Neural progenitor cell (in vitro differentiated cells): ENCODE results near the gene PRRG4. TPM values are rescaled to one million over a fixed set of nuclear protein-coding genes. Genes with fewer than 3 reads are reported as not detected.
"Not testable (repeated sequence)": the region's sequence is repeated elsewhere in the genome, so short reads cannot be mapped to it uniquely, and the experiment has no call there.

ENCODE experiments used
- DNase-seq: peaks from one replicate; pipeline ENCODE4 v3.0.0-alpha.2; 2016; ENCODE audit warnings: low spot score
- H2AFZ ChIP-seq: fragments of 200-600 bp; sonication (generic); replicated peaks from 2 replicates; pipeline ENCODE4 v1.6.1; 2016; ENCODE audit warnings: antibody characterized with exemption
- H3F3A ChIP-seq: fragments of 200-600 bp; sonication (generic); 2 replicates; pipeline ENCODE4 v1.6.1; 2016; ENCODE audit warnings: antibody characterized with exemption, low read depth
- H3K27ac ChIP-seq: fragments of 200-600 bp; sonication (generic); 2 replicates; pipeline ENCODE4 v1.5.1; 2016; ENCODE audit warnings: mild to moderate bottlenecking
- H3K27me3 ChIP-seq: fragments of 200-600 bp; sonication (generic); 2 replicates; pipeline ENCODE4 v1.6.1; 2016; ENCODE audit warnings: mild to moderate bottlenecking, moderate library complexity
- H3K36me3 ChIP-seq: fragments of 200-600 bp; sonication (generic); 2 replicates; pipeline ENCODE4 v1.5.1; 2016
- H3K4me1 ChIP-seq: fragments of 200-600 bp; sonication (generic); 2 replicates; pipeline ENCODE4 v1.6.1; 2016; ENCODE audit warnings: mixed run types
- H3K4me2 ChIP-seq: fragments of 200-600 bp; sonication (generic); 2 replicates; pipeline ENCODE4 v1.6.1; 2016
- H3K4me3 ChIP-seq: fragments of 200-600 bp; sonication (generic); 2 replicates; pipeline ENCODE4 v1.5.1; 2016
- H3K79me2 ChIP-seq: fragments of 200-600 bp; sonication (generic); 2 replicates; pipeline ENCODE4 v1.6.1; 2016; ENCODE audit warnings: low read depth
- H3K9ac ChIP-seq: fragments of 200-600 bp; sonication (generic); 2 replicates; pipeline ENCODE4 v1.6.1; 2016
- H3K9me3 ChIP-seq: fragments of 200-600 bp; sonication (generic); 2 replicates; pipeline ENCODE4 v1.5.1; 2016; ENCODE audit warnings: low read depth
- H4K20me1 ChIP-seq: fragments of 200-600 bp; sonication (generic); 2 replicates; pipeline ENCODE4 v1.6.1; 2016; ENCODE audit warnings: low read depth
- H3K27ac Mint-ChIP-seq: 3 replicates; pipeline ENCODE4 v1.8.0; 2021; ENCODE audit warnings: mixed read lengths
- H3K27me3 Mint-ChIP-seq: 2 replicates; pipeline ENCODE4 v1.8.0; 2022; ENCODE audit warnings: low read depth, mild to moderate bottlenecking, inconsistent platforms, moderate library complexity, mixed read lengths; ENCODE audit not compliant: insufficient read depth
- H3K36me3 Mint-ChIP-seq: 3 replicates; pipeline ENCODE4 v1.8.0; 2021; ENCODE audit warnings: mixed read lengths
- H3K4me1 Mint-ChIP-seq: 3 replicates; pipeline ENCODE4 v1.8.0; 2021; ENCODE audit warnings: mixed read lengths
- H3K4me3 Mint-ChIP-seq: 3 replicates; pipeline ENCODE4 v1.8.0; 2021; ENCODE audit warnings: mild to moderate bottlenecking, moderate library complexity, mixed read lengths
- H3K9me3 Mint-ChIP-seq: 3 replicates; pipeline ENCODE4 v1.8.0; 2020; ENCODE audit warnings: mixed read lengths
- EZH2 ChIP-seq: fragments of 200-600 bp; sonication (generic); IDR thresholded peaks from 2 replicates; pipeline ENCODE4 v1.6.1; 2017; ENCODE audit warnings: antibody characterized with exemption, mild to moderate bottlenecking, moderate library complexity
- EZH2phosphoT487 ChIP-seq: fragments of 200-600 bp; sonication (generic); IDR thresholded peaks from 2 replicates; pipeline ENCODE4 v1.6.1; 2017; ENCODE audit warnings: antibody characterized with exemption
- total RNA-seq: library from RNA; depleted of rRNA; stranded (reverse); fragments of >200 nt; gene quantifications from 2 replicates; pipeline ENCODE4 v1.2.3, GENCODE V29; 2015; ENCODE audit warnings: low replicate concordance
- TF ChIP-seq, protein P1 (sequence below): fragments of 200-600 bp; sonication (generic); IDR thresholded peaks from 2 replicates; pipeline ENCODE4 v1.5.1; 2017; ENCODE audit warnings: antibody characterized with exemption, mild to moderate bottlenecking

PRRG4 gene
- total RNA-seq, 1 donor from 2014 or later, result 0.06 TPM

DNA sequence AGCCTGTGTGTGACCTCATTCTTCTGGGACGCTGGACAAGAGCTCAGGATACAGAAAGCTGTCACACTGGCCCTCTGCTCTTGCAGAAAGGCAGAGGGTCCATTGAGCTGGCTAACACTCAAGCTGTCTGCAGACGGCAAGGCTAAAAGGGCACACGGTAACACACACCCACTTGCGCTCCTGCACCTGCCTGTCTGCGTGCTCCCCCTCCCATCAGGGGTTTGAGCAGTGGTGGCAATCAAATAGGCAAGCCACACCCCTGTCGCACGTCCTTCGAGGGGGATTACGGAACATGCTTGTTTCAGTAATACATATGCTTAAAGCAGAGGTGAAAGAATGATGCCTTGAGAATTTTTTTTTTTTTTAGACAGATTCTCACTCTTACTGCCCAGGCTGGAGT, 55.8 kb downstream of the PRRG4 start:
- H3K4me2 ChIP-seq, result no peak overlapping the region
- no peak overlapping the region for H3K4me3 ChIP-seq
- no peak for DNase-seq
- no peaks in the 10 kb centered on the region for H3K27me3 ChIP-seq
- peaks cover 14% of the 10 kb centered on the region for H3K9me3 Mint-ChIP-seq
- peaks cover 10% of the 10 kb centered on the region for H3K4me1 Mint-ChIP-seq
- no peak overlapping the region for H3K27ac ChIP-seq
- H3K36me3 ChIP-seq, result no peaks in the 10 kb centered on the region
- H3K9me3 ChIP-seq, result no peaks in the 10 kb centered on the region
- peaks cover 2% of the 10 kb centered on the region for H3F3A ChIP-seq
- peaks cover 6% of the 10 kb centered on the region for H3K36me3 Mint-ChIP-seq
- no peak overlapping the region for H2AFZ ChIP-seq
- peaks cover 2% of the 10 kb centered on the region for H3K27me3 Mint-ChIP-seq
- no peak for TF ChIP-seq EZH2
- TF ChIP-seq, protein P1, sequence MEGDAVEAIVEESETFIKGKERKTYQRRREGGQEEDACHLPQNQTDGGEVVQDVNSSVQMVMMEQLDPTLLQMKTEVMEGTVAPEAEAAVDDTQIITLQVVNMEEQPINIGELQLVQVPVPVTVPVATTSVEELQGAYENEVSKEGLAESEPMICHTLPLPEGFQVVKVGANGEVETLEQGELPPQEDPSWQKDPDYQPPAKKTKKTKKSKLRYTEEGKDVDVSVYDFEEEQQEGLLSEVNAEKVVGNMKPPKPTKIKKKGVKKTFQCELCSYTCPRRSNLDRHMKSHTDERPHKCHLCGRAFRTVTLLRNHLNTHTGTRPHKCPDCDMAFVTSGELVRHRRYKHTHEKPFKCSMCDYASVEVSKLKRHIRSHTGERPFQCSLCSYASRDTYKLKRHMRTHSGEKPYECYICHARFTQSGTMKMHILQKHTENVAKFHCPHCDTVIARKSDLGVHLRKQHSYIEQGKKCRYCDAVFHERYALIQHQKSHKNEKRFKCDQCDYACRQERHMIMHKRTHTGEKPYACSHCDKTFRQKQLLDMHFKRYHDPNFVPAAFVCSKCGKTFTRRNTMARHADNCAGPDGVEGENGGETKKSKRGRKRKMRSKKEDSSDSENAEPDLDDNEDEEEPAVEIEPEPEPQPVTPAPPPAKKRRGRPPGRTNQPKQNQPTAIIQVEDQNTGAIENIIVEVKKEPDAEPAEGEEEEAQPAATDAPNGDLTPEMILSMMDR, result no peak
- TF ChIP-seq EZH2phosphoT487, result no peak
- no peaks in the 10 kb centered on the region for H4K20me1 ChIP-seq
- H3K9ac ChIP-seq, result no peak overlapping the region
- no peak overlapping the region for H3K4me3 Mint-ChIP-seq
- no peak overlapping the region for H3K27ac Mint-ChIP-seq
- peaks cover 2% of the 10 kb centered on the region for H3K4me1 ChIP-seq
- H3K79me2 ChIP-seq, result no peaks in the 10 kb centered on the region

DNA sequence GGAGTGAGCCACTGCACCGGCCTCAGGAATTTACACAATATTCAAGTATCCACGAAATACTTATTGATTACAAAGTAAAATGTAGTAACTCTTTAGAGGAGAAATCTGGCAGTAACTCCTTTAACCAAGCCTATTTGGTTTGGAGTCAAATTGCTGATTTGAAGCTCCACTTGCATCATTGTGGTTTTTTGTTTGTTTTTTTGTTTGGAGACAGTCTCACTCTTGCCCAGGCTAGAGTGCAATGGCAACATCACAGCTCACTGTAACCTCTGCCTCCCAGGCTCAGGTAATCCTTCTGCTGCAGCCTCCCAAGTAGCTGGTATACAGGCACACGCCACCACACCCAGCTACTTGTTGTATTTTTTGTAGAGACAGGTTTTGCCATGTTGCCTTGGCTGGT, 56.5 kb downstream of the PRRG4 start:
- Histone ChIP-seq H3K27ac (no peak overlapping the region), H3F3A (peaks cover 9% of the 10 kb centered on the region), H3K27me3 (no peaks in the 10 kb centered on the region), H3K4me1 (peaks cover 9% of the 10 kb centered on the region), H4K20me1 (no peaks in the 10 kb centered on the region), H3K79me2 (peaks cover 5% of the 10 kb centered on the region), H3K4me3 (no peak overlapping the region), H3K9ac (no peak overlapping the region), H3K4me2 (no peak overlapping the region), H3K36me3 (no peaks in the 10 kb centered on the region), H3K9me3 (no peaks in the 10 kb centered on the region), H2AFZ (no peak overlapping the region)
- Mint-ChIP-seq H3K27me3 (peaks cover 2% of the 10 kb centered on the region), H3K4me3 (no peak overlapping the region), H3K9me3 (peaks cover 14% of the 10 kb centered on the region), H3K36me3 (peaks cover 6% of the 10 kb centered on the region), H3K4me1 (peaks cover 14% of the 10 kb centered on the region), H3K27ac (no peak overlapping the region)
- no peak for DNase-seq
- TF ChIP-seq EZH2phosphoT487, result no peak
- no peak for TF ChIP-seq EZH2
- TF ChIP-seq, protein P1, result no peak

DNA sequence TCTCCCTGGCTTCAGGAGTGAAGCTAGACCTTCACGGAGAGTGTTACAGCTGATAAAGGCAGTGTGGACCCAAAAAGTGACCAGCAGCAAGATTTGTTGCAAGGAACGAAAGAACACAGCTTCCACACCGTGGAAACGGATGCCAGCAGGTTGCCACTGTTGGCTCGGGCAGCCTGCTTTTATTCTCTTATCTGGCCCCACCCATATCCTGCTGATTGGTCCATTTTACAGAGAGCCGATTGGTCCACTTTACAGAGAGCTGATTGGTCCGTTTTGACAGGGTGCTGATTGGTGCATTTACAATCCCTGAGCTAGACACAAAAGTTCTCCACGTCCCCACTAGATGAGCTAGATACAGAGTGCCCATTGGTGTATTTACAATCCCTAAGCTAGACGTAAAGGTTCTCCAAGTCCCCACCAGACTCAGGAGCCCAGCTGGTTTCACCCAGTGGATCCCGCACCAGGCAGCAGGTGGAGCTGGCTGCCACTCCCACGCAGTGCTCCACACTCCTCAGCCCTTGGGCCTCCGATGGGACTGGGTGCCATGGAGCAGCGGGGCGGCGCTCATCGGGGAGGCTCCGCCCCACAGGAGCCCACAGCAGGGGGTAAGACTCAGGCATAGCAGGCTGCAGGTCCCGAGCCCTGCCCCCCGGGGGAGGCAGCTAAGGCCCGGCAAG, 58.1 kb downstream of the PRRG4 start:
- H3K27ac Mint-ChIP-seq, result not testable (repeated sequence)

DNA sequence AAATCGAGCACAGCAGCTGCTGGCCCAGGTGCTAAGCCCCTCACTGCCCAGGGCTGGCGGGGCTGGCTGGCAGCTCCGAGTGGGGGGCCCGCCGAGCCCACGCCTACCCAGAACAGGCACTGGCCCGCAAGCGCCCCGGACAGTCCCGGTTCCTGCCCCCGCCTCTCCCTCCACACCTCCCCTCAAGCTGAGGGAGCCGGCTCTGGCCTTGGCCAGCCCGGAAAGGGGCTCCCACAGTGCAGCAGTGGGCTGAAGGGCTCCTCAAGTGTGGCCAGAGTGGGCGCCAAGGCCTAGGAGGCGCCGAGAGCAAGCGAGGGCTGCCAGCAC, 58.6 kb downstream of the PRRG4 start:
- Histone ChIP-seq H3K79me2 (peaks cover 19% of the 10 kb centered on the region), H3K4me1 (peaks cover 15% of the 10 kb centered on the region), H3F3A (peaks cover 25% of the 10 kb centered on the region)
- not testable (repeated sequence) for H3K4me2 ChIP-seq, H3K27me3 ChIP-seq, H3K4me3 ChIP-seq, H3K27ac ChIP-seq, H4K20me1 ChIP-seq, H3K9me3 ChIP-seq, DNase-seq, H3K27ac Mint-ChIP-seq, H3K4me3 Mint-ChIP-seq, H3K9ac ChIP-seq, H2AFZ ChIP-seq, H3K36me3 ChIP-seq, H3K27me3 Mint-ChIP-seq, H3K36me3 Mint-ChIP-seq
- Mint-ChIP-seq H3K9me3 (peaks cover 11% of the 10 kb centered on the region), H3K4me1 (peaks cover 24% of the 10 kb centered on the region)

More for the DNA sequence above, 58.1 kb downstream of the PRRG4 start:
- H3K4me3 Mint-ChIP-seq, result peak overlapping the region; percentile 53
- H3K4me3 ChIP-seq, H2AFZ ChIP-seq, H3K27me3 ChIP-seq, H3K36me3 Mint-ChIP-seq, DNase-seq, H3K9ac ChIP-seq, H3K9me3 ChIP-seq, H4K20me1 ChIP-seq, H3K27me3 Mint-ChIP-seq, H3K36me3 ChIP-seq, H3K4me2 ChIP-seq, H3K27ac ChIP-seq: not testable (repeated sequence)
- Histone ChIP-seq H3F3A (peaks cover 22% of the 10 kb centered on the region), H3K4me1 (peaks cover 15% of the 10 kb centered on the region), H3K79me2 (peaks cover 17% of the 10 kb centered on the region)
- peaks cover 11% of the 10 kb centered on the region for H3K9me3 Mint-ChIP-seq
- peaks cover 24% of the 10 kb centered on the region for H3K4me1 Mint-ChIP-seq
